HG03139 (cell line): Measurements from ENCODE around the gene AGPAT3.

Source experiments
- ATAC-seq: cut with Tn5 transposase; IDR thresholded peaks from one replicate; pipeline ENCODE4 v1.9.1; 2021; ENCODE audit not compliant: unreplicated experiment

AGPAT3 gene

DNA sequence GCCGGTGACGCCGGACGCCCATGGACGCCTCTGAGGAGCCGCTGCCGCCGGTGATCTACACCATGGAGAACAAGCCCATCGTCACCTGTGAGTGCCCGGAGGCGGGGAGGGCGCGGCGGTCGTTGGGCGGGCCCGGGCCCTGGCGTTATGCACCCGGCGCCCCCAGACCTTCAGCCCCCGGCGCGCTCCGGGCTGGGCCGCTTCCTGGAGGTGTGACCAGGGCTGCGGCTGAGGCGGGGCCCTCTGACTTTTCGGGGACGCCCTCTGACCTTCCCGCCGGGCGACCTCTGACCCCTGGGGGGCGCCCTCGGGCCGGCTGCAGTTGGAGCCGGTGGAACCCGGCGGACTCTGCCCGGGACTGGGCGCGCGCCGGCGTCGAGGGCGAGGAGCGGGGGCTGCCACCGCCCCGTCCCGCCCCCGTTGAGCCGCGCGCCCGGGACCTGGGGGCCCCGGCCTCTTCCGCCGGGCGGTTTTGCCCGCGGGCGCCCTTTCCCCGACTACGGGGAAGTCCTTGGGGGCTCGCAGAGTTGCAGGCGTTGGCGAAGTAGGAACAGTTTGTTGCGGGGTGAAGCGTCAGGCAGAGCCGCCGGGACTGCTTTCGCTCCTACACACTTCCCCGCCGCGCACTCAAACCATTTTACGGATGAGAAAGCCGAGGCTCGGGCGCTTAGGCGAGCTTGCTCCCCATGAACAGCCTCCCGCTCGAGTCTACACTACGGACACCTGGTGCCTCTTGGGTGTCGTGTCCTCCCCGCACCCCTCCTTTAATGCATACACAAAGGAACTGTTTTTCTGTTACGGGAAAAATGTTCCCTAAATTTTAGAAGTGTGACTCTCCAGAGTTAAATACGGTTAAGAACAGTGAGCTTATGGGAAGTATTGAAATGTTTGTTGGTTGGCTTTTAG is 147.7 kb downstream of the AGPAT3 start:
- ATAC-seq, result peak; percentile 61

DNA sequence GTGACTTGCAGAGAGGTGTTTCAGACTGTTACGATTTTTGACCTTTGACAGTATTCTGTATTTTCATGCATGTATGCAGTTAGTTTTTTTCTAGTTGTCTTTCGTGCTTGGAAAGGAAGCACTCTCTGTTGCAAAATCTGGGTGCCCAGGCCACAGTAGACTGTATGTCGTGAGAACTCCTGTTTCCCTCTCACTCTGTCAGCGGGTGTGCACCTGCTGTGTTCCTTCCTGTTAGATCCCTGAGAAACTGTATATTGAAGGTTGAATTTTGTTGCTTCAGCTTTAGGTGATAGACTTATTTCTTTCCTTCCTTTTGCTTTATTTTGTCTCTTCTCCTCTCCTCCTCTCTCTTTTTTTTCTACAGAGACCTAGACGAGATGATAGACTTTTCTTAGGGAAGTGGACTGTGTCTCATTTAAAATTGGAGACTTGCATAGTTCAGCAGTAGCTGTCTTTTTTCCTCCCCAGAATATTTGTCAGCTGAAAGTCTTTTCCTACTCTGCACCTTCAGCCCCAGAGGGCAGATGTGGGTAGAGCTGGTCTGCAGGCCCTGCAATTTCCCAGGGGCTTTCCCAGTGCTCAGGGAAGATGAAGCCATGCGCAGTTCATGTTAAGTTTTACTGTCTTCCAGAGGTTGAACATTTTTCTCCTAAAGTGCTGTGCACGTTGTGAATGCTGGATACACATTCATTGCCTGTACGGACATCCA is 148.5 kb downstream of the AGPAT3 start:
- no peak for ATAC-seq

DNA sequence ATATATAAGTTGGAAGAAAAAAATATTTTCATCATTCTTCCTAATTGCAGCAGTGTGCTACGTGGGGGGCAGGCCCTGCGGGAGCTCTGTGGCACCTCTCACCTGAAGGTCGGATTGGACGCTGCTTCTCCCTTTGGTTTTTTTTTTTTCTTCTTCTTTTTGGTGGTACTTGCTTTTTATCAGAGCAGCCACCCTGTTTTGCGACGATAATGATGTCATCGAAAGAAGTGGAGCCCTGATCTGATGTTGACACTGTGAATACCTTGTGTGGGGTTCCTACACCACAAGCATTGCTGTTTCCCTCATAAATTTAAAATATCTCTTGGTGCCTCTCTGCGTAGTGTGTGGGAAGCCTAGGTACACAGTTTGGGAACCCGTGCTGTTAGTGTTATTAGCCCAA is 152.6 kb downstream of the AGPAT3 start:
- ATAC-seq, result no peak

DNA sequence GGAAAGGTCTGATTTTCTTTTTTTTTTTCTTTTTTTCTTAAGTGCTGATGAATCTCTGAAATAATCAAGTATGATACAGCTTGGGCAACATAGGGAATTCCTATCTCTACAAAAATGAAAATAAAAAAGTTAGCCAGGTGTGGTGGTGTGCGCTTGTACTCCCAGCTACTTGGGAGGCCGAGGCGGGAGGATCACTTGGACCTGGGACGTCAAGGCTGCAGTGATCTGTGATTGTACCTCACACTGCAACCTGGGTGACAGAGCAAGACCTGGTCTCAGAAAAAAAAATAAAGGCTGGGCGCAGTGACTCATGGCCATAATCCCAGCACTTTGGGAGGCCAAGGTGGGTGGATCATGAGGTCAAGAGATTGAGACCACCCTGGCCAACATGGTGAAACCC is 153.1 kb downstream of the AGPAT3 start:
- ATAC-seq, result no peak

DNA sequence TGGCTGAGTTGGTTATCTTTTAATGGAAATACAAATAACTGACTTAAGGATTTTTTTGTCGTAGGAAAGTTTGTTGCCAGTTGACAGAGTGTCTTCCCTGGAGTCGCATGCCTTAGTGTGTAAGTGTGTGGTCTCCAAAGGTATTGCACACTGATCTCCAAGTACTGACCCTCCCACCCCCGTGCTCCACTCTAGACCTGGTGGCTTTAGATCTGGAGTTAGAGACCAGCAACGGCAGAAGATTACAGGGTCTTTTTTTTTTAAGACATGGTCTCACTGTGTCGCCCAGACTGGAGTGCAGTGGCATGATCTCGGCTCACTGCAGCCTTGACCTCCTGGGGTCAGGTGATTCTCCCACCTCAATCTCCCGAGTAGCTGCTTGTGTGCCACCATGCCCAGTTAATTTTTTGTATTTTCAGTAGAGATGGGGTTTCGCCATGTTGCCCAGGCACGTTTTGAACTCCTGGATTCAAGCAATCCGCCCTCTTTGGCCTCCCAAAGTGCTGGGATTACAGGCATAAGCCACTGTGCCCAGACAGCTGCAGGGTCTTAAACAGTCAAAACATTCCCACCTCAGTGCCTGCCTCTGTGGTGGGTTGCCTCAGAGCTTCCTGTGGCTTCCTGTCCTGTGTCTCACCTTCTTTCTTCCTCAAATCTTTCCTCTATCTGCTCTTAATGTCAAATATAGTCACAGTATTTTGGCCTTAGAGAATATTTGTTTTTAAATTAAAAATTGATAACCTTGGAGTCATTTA is 154.0 kb downstream of the AGPAT3 start:
- ATAC-seq, result no peak

DNA sequence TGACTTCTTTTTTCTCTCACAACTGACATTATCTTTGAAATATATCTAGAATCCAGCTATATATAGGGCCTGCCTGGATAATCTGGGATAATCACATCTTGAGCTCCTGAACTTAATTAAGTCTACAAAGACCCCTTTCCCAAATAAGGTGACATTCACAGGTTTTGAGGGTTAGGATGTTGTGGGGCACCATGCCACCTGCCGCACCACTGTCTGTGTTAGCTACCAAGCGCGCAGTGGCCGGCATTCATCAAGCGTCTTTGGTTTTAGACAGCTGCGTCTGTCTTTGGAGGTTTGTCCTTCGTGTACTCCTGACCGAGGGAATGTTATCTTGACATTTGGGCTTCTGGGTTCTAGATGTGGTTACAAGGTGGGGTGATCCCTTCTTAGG is 154.5 kb downstream of the AGPAT3 start:
- no peak for ATAC-seq

DNA sequence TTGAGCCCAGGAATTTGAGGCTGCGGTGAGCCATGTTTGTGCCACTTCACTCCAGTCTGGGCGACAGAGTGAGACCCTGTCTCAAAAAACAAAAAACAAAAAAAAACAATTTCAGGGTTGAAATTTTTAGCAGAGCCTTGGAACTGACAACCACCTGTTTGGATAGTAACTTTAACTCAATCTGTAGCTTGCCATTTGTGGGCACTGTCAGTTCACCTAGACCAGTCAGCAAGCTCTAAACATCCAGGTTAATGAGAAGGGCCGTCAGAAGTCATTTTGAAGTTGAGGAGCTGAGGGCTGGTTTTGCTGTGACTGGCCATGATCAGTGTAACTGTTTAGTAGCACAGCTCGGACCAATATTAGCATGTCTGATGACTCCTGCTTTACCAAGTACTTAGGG is 155.5 kb downstream of the AGPAT3 start:
- ATAC-seq, result no peak

GRCh38 chr21:44021064-44021463 is 156.0 kb downstream of the AGPAT3 start:
- no peak for ATAC-seq

DNA sequence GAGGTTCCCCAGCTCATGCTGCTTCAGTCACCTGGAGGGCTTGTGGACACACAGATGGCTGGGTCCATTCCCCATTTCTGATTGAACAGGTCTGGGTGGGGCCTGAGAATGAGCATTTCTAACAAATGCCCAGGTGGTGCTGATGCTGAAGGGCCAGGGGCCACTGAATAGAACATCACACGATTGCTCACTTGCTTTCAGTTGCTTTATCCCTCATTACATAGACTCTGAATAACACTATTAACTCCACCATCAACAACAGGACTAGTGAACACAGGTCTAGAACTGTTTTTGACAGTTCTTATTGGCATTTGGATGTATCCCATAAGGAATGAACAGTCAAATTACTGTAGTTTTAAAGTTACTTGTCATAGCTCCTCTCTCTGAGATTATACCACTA is 159.2 kb downstream of the AGPAT3 start:
- no peak for ATAC-seq

DNA sequence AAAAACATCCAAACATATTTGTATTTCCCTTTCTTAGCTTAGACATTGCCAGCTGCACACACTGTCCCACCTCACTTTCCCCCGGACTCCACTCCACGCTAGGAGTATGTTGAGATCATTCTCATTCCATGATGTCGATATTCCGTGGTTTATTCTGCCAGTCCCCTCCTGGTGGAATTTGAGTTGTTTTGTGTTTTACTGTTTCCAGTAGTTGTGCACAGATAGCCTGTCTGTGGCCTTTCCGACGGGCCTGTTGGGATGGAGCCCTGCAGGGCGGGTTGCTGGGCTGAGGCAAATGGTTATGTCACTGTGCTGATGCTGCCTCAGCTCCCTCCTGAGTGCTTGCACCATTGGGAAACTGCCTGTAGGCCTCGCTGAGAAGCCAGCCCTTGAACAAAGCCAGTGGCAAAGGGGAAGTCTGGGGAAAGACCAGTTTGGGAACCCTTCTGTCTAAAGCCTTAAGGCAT is 159.9 kb downstream of the AGPAT3 start:
- ATAC-seq, result no peak

DNA sequence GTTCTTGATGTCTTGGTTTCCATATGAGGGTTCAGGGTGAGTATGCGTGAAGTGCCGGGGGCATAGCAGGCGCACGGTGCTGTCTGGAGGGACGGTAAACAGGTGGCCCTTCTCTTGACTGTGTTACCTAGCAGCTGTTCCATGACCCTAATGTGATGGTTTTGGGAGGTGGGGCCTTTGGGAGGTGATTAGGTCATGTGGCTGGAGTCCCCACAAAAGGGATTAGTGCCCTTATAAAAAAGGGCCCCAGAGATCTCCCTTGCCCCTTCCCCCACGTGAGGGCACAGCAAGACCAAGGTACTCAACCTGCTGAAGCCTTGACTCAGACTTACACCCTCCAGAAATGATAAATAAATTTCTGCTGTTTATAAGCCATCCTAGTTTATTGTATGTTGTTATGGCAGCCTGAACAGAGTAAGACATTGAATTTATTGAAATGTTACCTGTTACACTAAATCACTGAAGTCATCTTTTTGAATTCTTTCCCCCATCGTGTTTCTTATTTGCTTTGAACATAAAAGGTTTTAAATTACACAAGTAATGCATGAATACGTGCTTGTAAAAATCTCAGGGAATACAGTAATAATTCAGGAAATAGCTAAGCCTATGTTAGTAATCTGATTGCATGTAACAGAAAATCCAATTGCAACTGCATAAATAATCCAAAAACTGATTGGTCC is 162.7 kb downstream of the AGPAT3 start:
- no peak for ATAC-seq

DNA sequence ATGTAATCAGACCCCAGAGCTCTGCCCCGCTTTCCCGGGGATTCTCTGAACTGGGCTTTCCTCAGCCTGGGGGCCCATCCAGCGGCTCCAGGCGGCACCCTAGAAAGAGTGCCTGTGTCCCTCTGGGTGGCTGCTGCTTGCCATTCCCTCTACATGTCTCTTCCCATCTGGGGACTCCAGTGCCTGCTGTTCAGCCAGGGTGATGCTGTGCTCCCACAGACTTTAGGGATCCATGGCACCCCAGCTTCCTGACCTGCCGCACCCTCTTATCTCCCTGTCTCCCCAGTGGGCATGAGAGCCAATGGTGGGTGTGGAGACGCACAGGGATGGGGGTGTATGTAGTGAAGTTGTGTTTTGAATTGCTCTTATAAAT is 163.2 kb downstream of the AGPAT3 start:
- ATAC-seq, result no peak

GRCh38 chr21:44029460-44030087 is 164.6 kb downstream of the AGPAT3 start:
- ATAC-seq, result no peak

DNA sequence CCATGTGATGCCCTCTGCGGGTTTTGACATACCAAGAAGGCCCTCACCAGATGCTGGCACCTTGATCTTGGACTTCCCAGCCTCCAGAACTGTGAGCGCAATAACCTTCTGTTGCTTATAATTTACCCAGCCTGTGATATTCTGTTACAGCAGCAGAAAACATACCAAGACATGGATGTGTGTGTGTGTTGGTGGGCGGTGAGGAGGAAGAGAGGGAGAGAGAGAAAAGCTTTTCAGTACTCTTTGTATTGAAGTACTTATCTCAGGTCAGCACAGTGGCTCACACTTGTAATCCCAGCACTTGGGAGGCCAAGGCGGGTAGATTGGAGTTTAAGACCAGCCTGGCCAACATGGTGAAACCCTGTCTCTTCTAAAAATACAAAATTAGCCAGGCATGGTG is 170.2 kb downstream of the AGPAT3 start:
- ATAC-seq, result no peak
